Dendritic cell treated with granulocyte-macrophage colony-stimulating factor and Interleukin-4, amounts not matched to agents 40 ng/mL and 50 ng/mL, for 4 days (primary cell): ENCODE data around the gene KANSL2.
A peak's percentile ranks its signal among the peaks of the same experiment; 100 is the strongest.
"Not testable (repeated sequence)": the region's sequence is repeated elsewhere in the genome, so short reads cannot be mapped to it uniquely, and the experiment has no call there.

Source experiments
- H3K27ac Mint-ChIP-seq: one replicate; pipeline ENCODE4 v1.8.0; 2022; ENCODE audit warnings: mild to moderate bottlenecking, mixed read lengths
- H3K27me3 Mint-ChIP-seq: one replicate; pipeline ENCODE4 v1.8.0; 2022; ENCODE audit warnings: mild to moderate bottlenecking, mixed read lengths
- H3K36me3 Mint-ChIP-seq: one replicate; pipeline ENCODE4 v1.8.0; 2022; ENCODE audit warnings: low read depth, mixed read lengths
- H3K4me1 Mint-ChIP-seq: one replicate; pipeline ENCODE4 v1.8.0; 2022; ENCODE audit warnings: low read depth, mixed read lengths
- H3K4me3 Mint-ChIP-seq: one replicate; pipeline ENCODE4 v1.8.0; 2022; ENCODE audit warnings: mild to moderate bottlenecking, moderate library complexity, mixed read lengths
- H3K9me3 Mint-ChIP-seq: one replicate; pipeline ENCODE4 v1.8.0; 2022; ENCODE audit warnings: mixed read lengths
- intact Hi-C: fragments of 100-400 bp; cut with micrococcal nuclease; formaldehyde crosslinking; loops from one replicate; pipeline ENCODE4 v1.15.0; 2022

KANSL2 gene

GRCh38 chr12:48693572-48693971 lies 11.5 kb upstream of the KANSL2 start:
- Mint-ChIP-seq H3K4me1 (peaks cover 13% of the 10 kb centered on the region), H3K9me3 (no peaks in the 10 kb centered on the region)
- intact Hi-C loops = no loop called here

GRCh38 chr12:48691826-48692487 lies 9.9 kb upstream of the KANSL2 start:
- Mint-ChIP-seq H3K36me3 (peaks cover 91% of the 10 kb centered on the region), H3K4me1 (peaks cover 13% of the 10 kb centered on the region), H3K4me3 (no peak overlapping the region), H3K9me3 (no peaks in the 10 kb centered on the region), H3K27me3 (no peaks in the 10 kb centered on the region), H3K27ac (no peak overlapping the region)
- intact Hi-C loops = no loop called here

More at GRCh38 chr12:48693572-48693971, 11.5 kb upstream of the KANSL2 start:
- no peaks in the 10 kb centered on the region for H3K27me3 Mint-ChIP-seq
- H3K36me3 Mint-ChIP-seq = peaks cover 96% of the 10 kb centered on the region
- H3K4me3 Mint-ChIP-seq = no peak overlapping the region
- H3K27ac Mint-ChIP-seq = no peak overlapping the region

- Mint-ChIP-seq H3K36me3 (peaks cover 81% of the 10 kb centered on the region), H3K27me3 (no peaks in the 10 kb centered on the region), H3K4me3 (no peak overlapping the region), H3K4me1 (peaks cover 13% of the 10 kb centered on the region), H3K9me3 (no peaks in the 10 kb centered on the region), H3K27ac (peak overlapping the region; percentile 3)
- intact Hi-C loops = no loop called here
Measured at GRCh38 chr12:48690990-48691389, 9.0 kb upstream of the KANSL2 start.

GRCh38 chr12:48690436-48690835 lies 8.4 kb upstream of the KANSL2 start:
- H3K4me1 Mint-ChIP-seq = peaks cover 13% of the 10 kb centered on the region
- no peak overlapping the region for H3K27ac Mint-ChIP-seq
- intact Hi-C loops = no loop called here
- H3K36me3 Mint-ChIP-seq = peaks cover 75% of the 10 kb centered on the region
- H3K27me3 Mint-ChIP-seq = no peaks in the 10 kb centered on the region
- no peaks in the 10 kb centered on the region for H3K9me3 Mint-ChIP-seq
- no peak overlapping the region for H3K4me3 Mint-ChIP-seq

GRCh38 chr12:48688836-48689235 lies 6.8 kb upstream of the KANSL2 start:
- intact Hi-C loops = no loop called here
- Mint-ChIP-seq H3K27ac (no peak overlapping the region), H3K4me1 (peaks cover 13% of the 10 kb centered on the region), H3K4me3 (no peak overlapping the region), H3K9me3 (no peaks in the 10 kb centered on the region), H3K27me3 (no peaks in the 10 kb centered on the region), H3K36me3 (peaks cover 59% of the 10 kb centered on the region)

- Mint-ChIP-seq H3K9me3 (no peaks in the 10 kb centered on the region), H3K27ac (no peak overlapping the region), H3K36me3 (peaks cover 47% of the 10 kb centered on the region), H3K4me3 (no peak overlapping the region), H3K4me1 (peaks cover 13% of the 10 kb centered on the region), H3K27me3 (no peaks in the 10 kb centered on the region)
- intact Hi-C loops = no loop called here
Measured at GRCh38 chr12:48687592-48687991, 5.6 kb upstream of the KANSL2 start.

GRCh38 chr12:48686615-48687334 lies 4.7 kb upstream of the KANSL2 start:
- Mint-ChIP-seq H3K36me3 (peaks cover 43% of the 10 kb centered on the region), H3K9me3 (no peaks in the 10 kb centered on the region), H3K27ac (no peak overlapping the region), H3K27me3 (no peaks in the 10 kb centered on the region), H3K4me3 (no peak overlapping the region), H3K4me1 (peaks cover 9% of the 10 kb centered on the region)
- intact Hi-C loops = no loop called here

- Mint-ChIP-seq H3K36me3 (peaks cover 42% of the 10 kb centered on the region), H3K4me1 (peaks cover 4% of the 10 kb centered on the region), H3K9me3 (no peaks in the 10 kb centered on the region), H3K4me3 (no peak overlapping the region), H3K27ac (no peak overlapping the region), H3K27me3 (no peaks in the 10 kb centered on the region)
- intact Hi-C loops = no loop called here
Measured at GRCh38 chr12:48686037-48686595, 4.1 kb upstream of the KANSL2 start.

GRCh38 chr12:48683534-48683933 lies 1.5 kb upstream of the KANSL2 start:
- H3K27ac Mint-ChIP-seq = no peak overlapping the region
- intact Hi-C loops = no loop called here
- no peak overlapping the region for H3K4me3 Mint-ChIP-seq
- H3K36me3 Mint-ChIP-seq = peaks cover 33% of the 10 kb centered on the region
- no peaks in the 10 kb centered on the region for H3K9me3 Mint-ChIP-seq
- H3K4me1 Mint-ChIP-seq = peaks cover 18% of the 10 kb centered on the region
- H3K27me3 Mint-ChIP-seq = no peaks in the 10 kb centered on the region

GRCh38 chr12:48682927-48683326 lies 889 bp upstream of the KANSL2 start:
- H3K27ac Mint-ChIP-seq = no peak overlapping the region
- H3K4me3 Mint-ChIP-seq = no peak overlapping the region
- intact Hi-C loops = loop anchor here (1.0 kb wide), 1 partner anchor 33 kb away; the partner anchor contains the start of gene CCNT1
- peaks cover 24% of the 10 kb centered on the region for H3K4me1 Mint-ChIP-seq
- H3K9me3 Mint-ChIP-seq = no peaks in the 10 kb centered on the region
- peaks cover 33% of the 10 kb centered on the region for H3K36me3 Mint-ChIP-seq
- no peaks in the 10 kb centered on the region for H3K27me3 Mint-ChIP-seq

GRCh38 chr12:48682533-48682905 lies 481 bp upstream of the KANSL2 start:
- intact Hi-C loops = loop anchor here (1.0 kb wide), 1 partner anchor 34 kb away; the partner anchor contains the start of gene CCNT1
- peak overlapping the region; percentile 98 for H3K27ac Mint-ChIP-seq
- peaks cover 28% of the 10 kb centered on the region for H3K4me1 Mint-ChIP-seq
- H3K4me3 Mint-ChIP-seq = peak overlapping the region; percentile 92
- H3K27me3 Mint-ChIP-seq, H3K9me3 Mint-ChIP-seq: not testable (repeated sequence)
- H3K36me3 Mint-ChIP-seq = peaks cover 33% of the 10 kb centered on the region

- H3K4me1 Mint-ChIP-seq = peaks cover 33% of the 10 kb centered on the region
Measured at GRCh38 chr12:48681399-48681709, 684 bp downstream of the KANSL2 start.

GRCh38 chr12:48680861-48681260 lies 1.2 kb downstream of the KANSL2 start:
- H3K36me3 Mint-ChIP-seq = peaks cover 48% of the 10 kb centered on the region

More at GRCh38 chr12:48681399-48681709, 684 bp downstream of the KANSL2 start:
- H3K27ac Mint-ChIP-seq = peak overlapping the region; percentile 98
- intact Hi-C loops = no loop called here
- H3K9me3 Mint-ChIP-seq = no peaks in the 10 kb centered on the region
- H3K4me3 Mint-ChIP-seq = peak overlapping the region; percentile 92
- peaks cover 43% of the 10 kb centered on the region for H3K36me3 Mint-ChIP-seq
- no peaks in the 10 kb centered on the region for H3K27me3 Mint-ChIP-seq

GRCh38 chr12:48678551-48679185 lies 3.4 kb downstream of the KANSL2 start:
- H3K4me3 Mint-ChIP-seq = peak overlapping the region; percentile 56
- H3K27ac Mint-ChIP-seq = peak overlapping the region; percentile 82
- H3K4me1 Mint-ChIP-seq = peaks cover 33% of the 10 kb centered on the region
- intact Hi-C loops = no loop called here
- peaks cover 56% of the 10 kb centered on the region for H3K36me3 Mint-ChIP-seq
- H3K27me3 Mint-ChIP-seq = no peaks in the 10 kb centered on the region
- H3K9me3 Mint-ChIP-seq = no peaks in the 10 kb centered on the region

More at GRCh38 chr12:48680861-48681260, 1.2 kb downstream of the KANSL2 start:
- Mint-ChIP-seq H3K9me3 (no peaks in the 10 kb centered on the region), H3K4me3 (peak overlapping the region; percentile 92), H3K27me3 (no peaks in the 10 kb centered on the region), H3K27ac (peak overlapping the region; percentile 98), H3K4me1 (peaks cover 33% of the 10 kb centered on the region)
- intact Hi-C loops = no loop called here
